ENCODE data around the gene SBK1.

The SBK1 gene

GRCh38 chr16:28288114-28288513 is 4.2 kb upstream of the SBK1 start:
- no peaks in the 10 kb centered on the region for H4K20me1 ChIP-seq (ENCODE audit: insufficient read depth, low read length)
- DNase-seq: no peak
- no peak overlapping the region for H2AFZ ChIP-seq (ENCODE audit: low read length)
- H3K27ac ChIP-seq (ENCODE audit: low read length): no peak overlapping the region
- no peaks in the 10 kb centered on the region for H3K9me3 ChIP-seq (replicated peaks; ENCODE audit: insufficient read depth, low read length)
- no peaks in the 10 kb centered on the region for H3K4me1 ChIP-seq (ENCODE audit: low read length)
- peaks cover 6% of the 10 kb centered on the region for H3K27me3 ChIP-seq (replicated peaks; ENCODE audit: insufficient read depth, low read length)
- no peaks in the 10 kb centered on the region for H3K36me3 ChIP-seq (replicated peaks; ENCODE audit: insufficient read depth, low read length)
- no peaks in the 10 kb centered on the region for H3K79me2 ChIP-seq (ENCODE audit: low read length)
- H3K4me3 ChIP-seq (ENCODE audit: low read length): no peak overlapping the region
- TF ChIP-seq EZH2phosphoT487 (IDR thresholded peaks at IDR 0.05; ENCODE audit: low read length) (no peak), EZH2 (optimal IDR thresholded peaks at IDR 0.05; ENCODE audit: low read depth, low read length) (no peak)
- TF ChIP-seq, protein P1, sequence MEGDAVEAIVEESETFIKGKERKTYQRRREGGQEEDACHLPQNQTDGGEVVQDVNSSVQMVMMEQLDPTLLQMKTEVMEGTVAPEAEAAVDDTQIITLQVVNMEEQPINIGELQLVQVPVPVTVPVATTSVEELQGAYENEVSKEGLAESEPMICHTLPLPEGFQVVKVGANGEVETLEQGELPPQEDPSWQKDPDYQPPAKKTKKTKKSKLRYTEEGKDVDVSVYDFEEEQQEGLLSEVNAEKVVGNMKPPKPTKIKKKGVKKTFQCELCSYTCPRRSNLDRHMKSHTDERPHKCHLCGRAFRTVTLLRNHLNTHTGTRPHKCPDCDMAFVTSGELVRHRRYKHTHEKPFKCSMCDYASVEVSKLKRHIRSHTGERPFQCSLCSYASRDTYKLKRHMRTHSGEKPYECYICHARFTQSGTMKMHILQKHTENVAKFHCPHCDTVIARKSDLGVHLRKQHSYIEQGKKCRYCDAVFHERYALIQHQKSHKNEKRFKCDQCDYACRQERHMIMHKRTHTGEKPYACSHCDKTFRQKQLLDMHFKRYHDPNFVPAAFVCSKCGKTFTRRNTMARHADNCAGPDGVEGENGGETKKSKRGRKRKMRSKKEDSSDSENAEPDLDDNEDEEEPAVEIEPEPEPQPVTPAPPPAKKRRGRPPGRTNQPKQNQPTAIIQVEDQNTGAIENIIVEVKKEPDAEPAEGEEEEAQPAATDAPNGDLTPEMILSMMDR (IDR thresholded peaks at IDR 0.05; ENCODE audit: low read length): no peak
- H3K9me2 ChIP-seq (replicated peaks; ENCODE audit: insufficient read depth, low read length): no peaks in the 10 kb centered on the region
- no peak overlapping the region for H3K4me2 ChIP-seq (ENCODE audit: low read depth, low read length)
- no peaks in the 10 kb centered on the region for H3F3A ChIP-seq (ENCODE audit: insufficient read depth, low read length)
- H3K9ac ChIP-seq (ENCODE audit: low read length): no peak overlapping the region

GRCh38 chr16:28289048-28289447 is 3.3 kb upstream of the SBK1 start:
- TF ChIP-seq EZH2phosphoT487 (IDR thresholded peaks at IDR 0.05; ENCODE audit: low read length) (no peak), EZH2 (optimal IDR thresholded peaks at IDR 0.05; ENCODE audit: low read depth, low read length) (no peak)
- TF ChIP-seq, protein P1 (IDR thresholded peaks at IDR 0.05; ENCODE audit: low read length): no peak
- H3K4me3 ChIP-seq (ENCODE audit: low read length): no peak overlapping the region
- no peak overlapping the region for H3K27ac ChIP-seq (ENCODE audit: low read length)
- no peaks in the 10 kb centered on the region for H3K9me3 ChIP-seq (replicated peaks; ENCODE audit: insufficient read depth, low read length)
- no peaks in the 10 kb centered on the region for H4K20me1 ChIP-seq (ENCODE audit: insufficient read depth, low read length)
- H3K9me2 ChIP-seq (replicated peaks; ENCODE audit: insufficient read depth, low read length): no peaks in the 10 kb centered on the region
- no peaks in the 10 kb centered on the region for H3F3A ChIP-seq (ENCODE audit: insufficient read depth, low read length)
- H3K27me3 ChIP-seq (replicated peaks; ENCODE audit: insufficient read depth, low read length): peaks cover 15% of the 10 kb centered on the region
- no peak overlapping the region for H2AFZ ChIP-seq (ENCODE audit: low read length)
- DNase-seq: no peak
- no peaks in the 10 kb centered on the region for H3K79me2 ChIP-seq (ENCODE audit: low read length)
- no peak overlapping the region for H3K9ac ChIP-seq (ENCODE audit: low read length)
- no peaks in the 10 kb centered on the region for H3K36me3 ChIP-seq (replicated peaks; ENCODE audit: insufficient read depth, low read length)
- H3K4me2 ChIP-seq (ENCODE audit: low read depth, low read length): no peak overlapping the region
- no peaks in the 10 kb centered on the region for H3K4me1 ChIP-seq (ENCODE audit: low read length)

DNA sequence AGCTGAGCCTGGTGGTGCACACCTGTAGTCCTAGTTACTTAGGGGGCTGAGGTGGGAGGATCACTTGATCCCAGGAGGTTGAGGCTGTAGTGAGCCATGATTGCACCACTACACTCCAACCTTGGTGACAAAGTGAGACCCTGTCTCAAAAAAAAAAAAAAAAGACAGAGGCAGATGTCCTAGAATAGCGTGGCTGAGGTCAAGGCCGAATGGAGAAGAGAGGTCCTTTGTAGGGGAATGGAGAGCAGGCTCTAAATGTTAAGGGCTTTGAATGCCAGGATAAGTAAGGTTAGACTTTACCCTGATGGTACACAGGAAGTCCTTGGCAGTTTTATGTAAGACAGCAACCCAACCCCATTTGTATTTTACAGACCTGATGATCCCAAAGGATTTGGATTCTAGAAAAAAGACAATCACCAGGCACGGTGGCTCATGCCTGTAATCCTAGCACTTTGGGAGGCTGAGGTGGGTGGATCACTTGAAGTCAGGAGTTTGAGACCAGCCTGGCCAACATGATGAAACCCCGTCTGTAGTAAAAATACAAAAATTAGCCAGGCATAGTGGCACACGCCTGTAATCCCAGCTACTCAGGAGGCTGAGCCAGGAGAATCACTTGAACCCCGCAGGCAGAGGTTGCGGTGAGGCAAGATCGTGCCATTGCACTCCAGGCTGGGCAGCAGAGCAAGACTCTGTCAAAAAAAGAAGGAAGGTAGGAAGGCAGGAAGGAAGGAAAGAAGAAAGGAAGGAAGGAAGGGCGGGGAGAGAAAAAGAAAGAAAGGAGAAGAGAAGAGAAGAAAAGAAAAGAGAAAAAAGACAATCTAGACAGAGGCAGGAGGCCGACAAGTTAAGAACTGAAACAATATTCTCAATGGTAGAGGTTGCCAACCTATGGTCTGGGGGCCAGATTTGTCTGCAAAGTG is 2.1 kb upstream of the SBK1 start:
- no peak overlapping the region for H3K27ac ChIP-seq (ENCODE audit: low read length)
- no peaks in the 10 kb centered on the region for H3K36me3 ChIP-seq (replicated peaks; ENCODE audit: insufficient read depth, low read length)
- H3K9me3 ChIP-seq (replicated peaks; ENCODE audit: insufficient read depth, low read length): no peaks in the 10 kb centered on the region
- no peak overlapping the region for H2AFZ ChIP-seq (ENCODE audit: low read length)
- H3K4me2 ChIP-seq (ENCODE audit: low read depth, low read length): no peak overlapping the region
- H3K9ac ChIP-seq (ENCODE audit: low read length): no peak overlapping the region
- no peak overlapping the region for H3K4me3 ChIP-seq (ENCODE audit: low read length)
- no peaks in the 10 kb centered on the region for H3F3A ChIP-seq (ENCODE audit: insufficient read depth, low read length)
- no peaks in the 10 kb centered on the region for H3K9me2 ChIP-seq (replicated peaks; ENCODE audit: insufficient read depth, low read length)
- H3K27me3 ChIP-seq (replicated peaks; ENCODE audit: insufficient read depth, low read length): peaks cover 27% of the 10 kb centered on the region
- TF ChIP-seq, protein P1 (IDR thresholded peaks at IDR 0.05; ENCODE audit: low read length): no peak
- TF ChIP-seq EZH2phosphoT487 (IDR thresholded peaks at IDR 0.05; ENCODE audit: low read length) (no peak), EZH2 (optimal IDR thresholded peaks at IDR 0.05; ENCODE audit: low read depth, low read length) (no peak)
- H4K20me1 ChIP-seq (ENCODE audit: insufficient read depth, low read length): no peaks in the 10 kb centered on the region
- no peaks in the 10 kb centered on the region for H3K79me2 ChIP-seq (ENCODE audit: low read length)
- no peaks in the 10 kb centered on the region for H3K4me1 ChIP-seq (ENCODE audit: low read length)
- DNase-seq: no peak

Data from MM.1S (cell line).